ENCODE data around the gene ENTHD1. TPM values are rescaled to one million over a fixed set of nuclear protein-coding genes. Genes with fewer than 3 reads are reported as not detected.

Gene ENTHD1
- total and polyA plus RNA-seq, 10 of the 15 experiments (the other 5 are each of a cell fraction or from before 2014, with no cell fraction given) = 0.09 to 0.52 (median 0.21) TPM; not detected in 1

GRCh38 chr22:39832627-39833074 is 60.9 kb downstream of the ENTHD1 start:
- peak overlapping the region; percentile 79 for H2AFZ ChIP-seq (ENCODE audit: control insufficient read depth, low read depth, low read length)
- ATAC-seq = peak; percentile 71
- POLR2A ChIA-PET = interaction anchor here (1.0 kb wide), 1 partner anchor 26 kb away, joined by 3 read pairs; no protein-coding TSS in a partner anchor
- H3K9ac ChIP-seq (ENCODE audit: control insufficient read depth, insufficient read depth, low read length) = no peak overlapping the region
- SMC1A ChIA-PET (ENCODE audit: uncharacterized antibody, unreplicated experiment) = interaction anchor here (0.9 to 1.8 kb wide), 9 partner anchors 10 to 191 kb away, joined by 3 to 14 read pairs (median 4); no protein-coding TSS in a partner anchor
- H3K36me3 ChIP-seq (ENCODE audit: control insufficient read depth in 2 of 2, insufficient read depth in 2 of 2, low read length in 1 of 2) = no peaks in the 10 kb centered on the region
- TF ChIP-seq ETV6 (conservative IDR thresholded peaks at IDR 0.05 in 1 of 2, IDR thresholded peaks at IDR 0.05 in 1 of 2; ENCODE audit: borderline replicate concordance in 1 of 2, low read depth in 1 of 2) = 0 out of 4 replicates have a peak, but pooled peaks of 1 of the 2 experiments have one; percentile 26
- TF ChIP-seq ZNF384 (IDR thresholded peaks at IDR 0.05; ENCODE audit: borderline replicate concordance, low read depth, low read length) = no peak
- no peak for TF ChIP-seq NFYB (IDR thresholded peaks at IDR 0.05; ENCODE audit: insufficient read depth, low read depth, low read length)
- TF ChIP-seq SREBF2 (IDR thresholded peaks at IDR 0.05; ENCODE audit: low read length) = no peak
- no peaks in the 10 kb centered on the region for H4K20me1 ChIP-seq (ENCODE audit: control insufficient read depth, insufficient read depth)
- WGBS (ENCODE audit: insufficient coverage, insufficient replicate concordance, low lambda C conversion rate, missing lambda C conversion rate) = 5% methylated on average over 7 of the region's 7 CpGs
- BruUV-seq (replicated peaks) = no TSS peak
- CTCF ChIA-PET = interaction anchor here (0.8 to 2.0 kb wide), 5 partner anchors 10 to 67 kb away, joined by 3 to 7 read pairs (median 4); no protein-coding TSS in a partner anchor
- H3K27ac ChIP-seq (ENCODE audit: control insufficient read depth, insufficient read depth) = no peak overlapping the region
- peaks cover 7% of the 10 kb centered on the region for H3K4me1 ChIP-seq (ENCODE audit: control insufficient read depth, insufficient read depth, low read length)
- H3K4me3 ChIP-seq = 0 out of 2 replicates have a peak overlapping the region, but pooled peaks have one; percentile 39
- no peaks in the 10 kb centered on the region for H3K27me3 ChIP-seq (replicated peaks in 1 of 2; ENCODE audit: control insufficient read depth in 2 of 2, insufficient read depth in 2 of 2, low read length in 1 of 2)
- DNase-seq (ENCODE audit: low read depth, low spot score) = no peak
- H3K79me2 ChIP-seq (ENCODE audit: control insufficient read depth, insufficient read depth, low read length) = no peaks in the 10 kb centered on the region
- no peak for FAIRE-seq
- RAD21 ChIA-PET (ENCODE audit: unreplicated experiment) = interaction anchor here (0.5 kb wide), 1 partner anchor 16 kb away, joined by 3 read pairs; no protein-coding TSS in a partner anchor
- H3K9me3 ChIP-seq (replicated peaks; ENCODE audit: control insufficient read depth, insufficient read depth, low read length) = no peaks in the 10 kb centered on the region; the same call in 2 of the 3 replicates
- in situ Hi-C loops (cut with MboI) = no loop called here
- peak overlapping the region; percentile 63 for H3K4me2 ChIP-seq (ENCODE audit: control insufficient read depth, insufficient read depth)
- intact Hi-C loops (cut with micrococcal nuclease; ENCODE audit: unreplicated experiment) = no loop called here

GRCh38 chr22:39825661-39826102 is 67.9 kb downstream of the ENTHD1 start:
- H3K4me2 ChIP-seq (ENCODE audit: control insufficient read depth, insufficient read depth) = peak overlapping the region; percentile 60; the same call in 1 of the 2 replicates
- POLR2A ChIA-PET = no interaction called here
- H3K9ac ChIP-seq (ENCODE audit: control insufficient read depth, insufficient read depth, low read length) = no peak overlapping the region
- H3K9me3 ChIP-seq (replicated peaks; ENCODE audit: control insufficient read depth, insufficient read depth, low read length) = no peaks in the 10 kb centered on the region
- H3K4me1 ChIP-seq (ENCODE audit: control insufficient read depth, insufficient read depth, low read length) = peaks cover 9% of the 10 kb centered on the region
- in situ Hi-C loops (cut with MboI) (no loop called here), intact Hi-C loops (cut with micrococcal nuclease; ENCODE audit: unreplicated experiment) (loop anchor here (2.0 kb wide), 2 partner anchors 75 to 83 kb away; partner anchors contain the start of gene GRAP2)
- RAD21 ChIA-PET (ENCODE audit: unreplicated experiment) = interaction anchor here (0.7 to 1.0 kb wide), 3 partner anchors 49 to 131 kb away, joined by 3 read pairs; no protein-coding TSS in a partner anchor
- CTCF ChIA-PET = no interaction called here
- SMC1A ChIA-PET (ENCODE audit: uncharacterized antibody, unreplicated experiment) = interaction anchor here (0.9 to 1.1 kb wide), 2 partner anchors 33 to 35 kb away, joined by 3 read pairs; no protein-coding TSS in a partner anchor
- no peaks in the 10 kb centered on the region for H3K27me3 ChIP-seq (replicated peaks in 1 of 2; ENCODE audit: control insufficient read depth in 2 of 2, insufficient read depth in 2 of 2, low read length in 1 of 2)
- DNase-seq (ENCODE audit: low read depth, low spot score) (peak; percentile 66), FAIRE-seq (peak; percentile 88), ATAC-seq (peak; percentile 99)
- peak overlapping the region; percentile 47; the same call in 1 of the 2 replicates for H2AFZ ChIP-seq (ENCODE audit: control insufficient read depth, low read depth, low read length)
- 0% methylated on average over 3 of the region's 3 CpGs for WGBS (ENCODE audit: insufficient coverage, insufficient replicate concordance, low lambda C conversion rate, missing lambda C conversion rate)
- H3K79me2 ChIP-seq (ENCODE audit: control insufficient read depth, insufficient read depth, low read length) = no peaks in the 10 kb centered on the region
- H3K27ac ChIP-seq (ENCODE audit: control insufficient read depth, insufficient read depth) = peak overlapping the region; percentile 73
- no peaks in the 10 kb centered on the region for H3K36me3 ChIP-seq (ENCODE audit: control insufficient read depth in 2 of 2, insufficient read depth in 2 of 2, low read length in 1 of 2)
- BruUV-seq (replicated peaks) = no TSS peak
- no peaks in the 10 kb centered on the region for H4K20me1 ChIP-seq (ENCODE audit: control insufficient read depth, insufficient read depth)
- H3K4me3 ChIP-seq = no peak overlapping the region
- no peak for TF ChIP-seq SP1 (IDR thresholded peaks at IDR 0.05; ENCODE audit: low read depth, low read length)
- no peak for TF ChIP-seq EZH2 (IDR thresholded peaks at IDR 0.05; ENCODE audit: borderline replicate concordance, control insufficient read depth, low read depth, low read length)
- peak in 1 of 2 experiments; percentile 10; a peak in 1 of 4 replicates for TF ChIP-seq BHLHE40 (IDR thresholded peaks at IDR 0.05; ENCODE audit: borderline replicate concordance in 1 of 2, low read depth in 2 of 2, low read length in 1 of 2)
- no peak for TF ChIP-seq RAD21 (IDR thresholded peaks at IDR 0.05; ENCODE audit: insufficient read depth, low read depth, low read length)
- TF ChIP-seq YBX1 (IDR thresholded peaks at IDR 0.05) = no peak
- TF ChIP-seq MYC (IDR thresholded peaks at IDR 0.05; ENCODE audit: insufficient read depth, insufficient read length, insufficient replicate concordance, low read length, severe bottlenecking) = no peak
- TF ChIP-seq RAD51 (IDR thresholded peaks at IDR 0.05) = no peak
- TF ChIP-seq SREBF1 (IDR thresholded peaks at IDR 0.05; ENCODE audit: low read length) = no peak
- no peak for TF ChIP-seq TCF7 (IDR thresholded peaks at IDR 0.05; ENCODE audit: borderline replicate concordance)
- no peak for TF ChIP-seq YY1 (IDR thresholded peaks at IDR 0.05; ENCODE audit: low read depth, low read length)

Data from GM12878 (cell line).